Measurements from ENCODE around the gene ERICH6B.

The ERICH6B gene

GRCh38 chr13:45575830-45576180 is 39.7 kb downstream of the ERICH6B start:
- H3K36me3 ChIP-seq (ENCODE audit: control insufficient read depth, insufficient read depth, low read length, severe bottlenecking): no peaks in the 10 kb centered on the region
- no peak overlapping the region for H3K9ac ChIP-seq (ENCODE audit: low read length)
- no peak for DNase-seq (ENCODE audit: low read depth)
- H3K9me3 ChIP-seq (ENCODE audit: control insufficient read depth, low read length): no peaks in the 10 kb centered on the region
- H3K27me3 ChIP-seq (replicated peaks; ENCODE audit: control insufficient read depth, insufficient read depth, low read length): peaks cover 55% of the 10 kb centered on the region
- H3K4me3 ChIP-seq (ENCODE audit: low read length): no peak overlapping the region
- H3K4me1 ChIP-seq (ENCODE audit: control insufficient read depth, insufficient read depth, low read length): peaks cover 5% of the 10 kb centered on the region

GRCh38 chr13:45575146-45575829 is 40.3 kb downstream of the ERICH6B start:
- Histone ChIP-seq H3K27me3 (replicated peaks; ENCODE audit: control insufficient read depth, insufficient read depth, low read length) (peaks cover 55% of the 10 kb centered on the region), H3K4me1 (ENCODE audit: control insufficient read depth, insufficient read depth, low read length) (peaks cover 5% of the 10 kb centered on the region), H3K36me3 (ENCODE audit: control insufficient read depth, insufficient read depth, low read length, severe bottlenecking) (no peaks in the 10 kb centered on the region), H3K9me3 (ENCODE audit: control insufficient read depth, low read length) (no peaks in the 10 kb centered on the region), H3K9ac (ENCODE audit: low read length) (no peak overlapping the region), H3K4me3 (ENCODE audit: low read length) (no peak overlapping the region)
- no peak for DNase-seq (ENCODE audit: low read depth)

DNA sequence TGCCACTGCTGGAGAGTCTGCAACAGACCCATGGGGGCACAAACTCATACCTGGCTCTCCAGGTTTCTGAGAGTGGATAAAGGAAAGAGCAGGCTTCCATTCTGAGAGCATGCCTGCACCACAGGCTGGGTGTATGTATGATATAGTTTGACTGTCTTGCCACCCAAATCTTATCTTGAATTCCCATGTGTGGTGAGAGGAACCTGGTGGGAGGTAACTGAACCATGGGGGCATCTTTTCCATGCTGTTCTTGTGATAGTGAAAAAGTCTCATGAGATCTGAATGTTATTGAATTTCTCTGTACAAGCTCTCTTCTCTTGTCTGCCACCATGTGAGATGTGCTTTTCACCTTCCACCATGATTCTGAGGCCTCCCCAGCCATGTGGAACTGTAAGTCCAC is 50.2 kb downstream of the ERICH6B start:
- no peak overlapping the region for H3K9ac ChIP-seq (ENCODE audit: low read length)
- H3K4me1 ChIP-seq (ENCODE audit: control insufficient read depth, insufficient read depth, low read length): peaks cover 3% of the 10 kb centered on the region
- H3K4me3 ChIP-seq (ENCODE audit: low read length): no peak overlapping the region
- no peak for DNase-seq (ENCODE audit: low read depth)
- peaks cover 32% of the 10 kb centered on the region for H3K27me3 ChIP-seq (replicated peaks; ENCODE audit: control insufficient read depth, insufficient read depth, low read length)
- no peaks in the 10 kb centered on the region for H3K36me3 ChIP-seq (ENCODE audit: control insufficient read depth, insufficient read depth, low read length, severe bottlenecking)
- no peaks in the 10 kb centered on the region for H3K9me3 ChIP-seq (ENCODE audit: control insufficient read depth, low read length)

- peak; percentile 69 for DNase-seq (ENCODE audit: low read depth)
- H3K27me3 ChIP-seq (replicated peaks; ENCODE audit: control insufficient read depth, insufficient read depth, low read length): peaks cover 25% of the 10 kb centered on the region
Observed at GRCh38 chr13:45564133-45564776, 51.3 kb downstream of the ERICH6B start.

GRCh38 chr13:45554604-45555109 is 60.9 kb downstream of the ERICH6B start:
- DNase-seq (ENCODE audit: low read depth): no peak
- no peaks in the 10 kb centered on the region for H3K4me1 ChIP-seq (ENCODE audit: control insufficient read depth, insufficient read depth, low read length)
- no peaks in the 10 kb centered on the region for H3K9me3 ChIP-seq (ENCODE audit: control insufficient read depth, low read length)
- H3K9ac ChIP-seq (ENCODE audit: low read length): no peak overlapping the region
- H3K4me3 ChIP-seq (ENCODE audit: low read length): no peak overlapping the region
- H3K36me3 ChIP-seq (ENCODE audit: control insufficient read depth, insufficient read depth, low read length, severe bottlenecking): no peaks in the 10 kb centered on the region
- H3K27me3 ChIP-seq (replicated peaks; ENCODE audit: control insufficient read depth, insufficient read depth, low read length): peaks cover 38% of the 10 kb centered on the region

More at GRCh38 chr13:45564133-45564776, 51.3 kb downstream of the ERICH6B start:
- Histone ChIP-seq H3K4me3 (ENCODE audit: low read length) (no peak overlapping the region), H3K36me3 (ENCODE audit: control insufficient read depth, insufficient read depth, low read length, severe bottlenecking) (no peaks in the 10 kb centered on the region), H3K9ac (ENCODE audit: low read length) (no peak overlapping the region), H3K9me3 (ENCODE audit: control insufficient read depth, low read length) (no peaks in the 10 kb centered on the region), H3K4me1 (ENCODE audit: control insufficient read depth, insufficient read depth, low read length) (peaks cover 3% of the 10 kb centered on the region)

DNA sequence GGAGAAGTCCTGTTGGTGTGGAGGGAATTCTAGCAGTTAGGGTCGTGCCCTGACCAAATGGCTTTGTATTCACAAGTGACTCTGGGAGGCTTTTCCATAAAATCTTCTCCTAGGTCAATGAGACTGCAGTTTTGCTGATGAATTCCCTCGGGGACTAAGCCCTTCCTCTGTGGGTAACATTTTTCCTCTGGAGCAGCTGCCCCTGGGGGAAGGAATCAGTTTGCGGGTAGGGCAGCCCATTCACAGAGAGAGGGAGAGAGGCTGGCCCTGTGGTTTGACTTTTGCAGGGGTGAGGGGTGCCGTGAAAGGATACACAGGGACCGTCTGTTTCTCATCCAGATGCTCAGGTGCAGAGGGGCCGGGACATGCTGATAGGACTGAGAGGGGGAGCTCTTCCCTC is 67.3 kb downstream of the ERICH6B start:
- no peak overlapping the region for H3K9ac ChIP-seq (ENCODE audit: low read length)
- peaks cover 46% of the 10 kb centered on the region for H3K27me3 ChIP-seq (replicated peaks; ENCODE audit: control insufficient read depth, insufficient read depth, low read length)
- DNase-seq (ENCODE audit: low read depth): no peak
- H3K9me3 ChIP-seq (ENCODE audit: control insufficient read depth, low read length): no peaks in the 10 kb centered on the region
- no peak overlapping the region for H3K4me3 ChIP-seq (ENCODE audit: low read length)
- no peaks in the 10 kb centered on the region for H3K4me1 ChIP-seq (ENCODE audit: control insufficient read depth, insufficient read depth, low read length)
- no peaks in the 10 kb centered on the region for H3K36me3 ChIP-seq (ENCODE audit: control insufficient read depth, insufficient read depth, low read length, severe bottlenecking)

- Histone ChIP-seq H3K9me3 (ENCODE audit: control insufficient read depth, low read length) (no peaks in the 10 kb centered on the region), H3K4me1 (ENCODE audit: control insufficient read depth, insufficient read depth, low read length) (no peaks in the 10 kb centered on the region), H3K36me3 (ENCODE audit: control insufficient read depth, insufficient read depth, low read length, severe bottlenecking) (no peaks in the 10 kb centered on the region), H3K27me3 (replicated peaks; ENCODE audit: control insufficient read depth, insufficient read depth, low read length) (peaks cover 38% of the 10 kb centered on the region), H3K4me3 (ENCODE audit: low read length) (no peak overlapping the region), H3K9ac (ENCODE audit: low read length) (no peak overlapping the region)
- DNase-seq (ENCODE audit: low read depth): no peak
Observed at GRCh38 chr13:45546410-45546765, 69.2 kb downstream of the ERICH6B start.

DNA sequence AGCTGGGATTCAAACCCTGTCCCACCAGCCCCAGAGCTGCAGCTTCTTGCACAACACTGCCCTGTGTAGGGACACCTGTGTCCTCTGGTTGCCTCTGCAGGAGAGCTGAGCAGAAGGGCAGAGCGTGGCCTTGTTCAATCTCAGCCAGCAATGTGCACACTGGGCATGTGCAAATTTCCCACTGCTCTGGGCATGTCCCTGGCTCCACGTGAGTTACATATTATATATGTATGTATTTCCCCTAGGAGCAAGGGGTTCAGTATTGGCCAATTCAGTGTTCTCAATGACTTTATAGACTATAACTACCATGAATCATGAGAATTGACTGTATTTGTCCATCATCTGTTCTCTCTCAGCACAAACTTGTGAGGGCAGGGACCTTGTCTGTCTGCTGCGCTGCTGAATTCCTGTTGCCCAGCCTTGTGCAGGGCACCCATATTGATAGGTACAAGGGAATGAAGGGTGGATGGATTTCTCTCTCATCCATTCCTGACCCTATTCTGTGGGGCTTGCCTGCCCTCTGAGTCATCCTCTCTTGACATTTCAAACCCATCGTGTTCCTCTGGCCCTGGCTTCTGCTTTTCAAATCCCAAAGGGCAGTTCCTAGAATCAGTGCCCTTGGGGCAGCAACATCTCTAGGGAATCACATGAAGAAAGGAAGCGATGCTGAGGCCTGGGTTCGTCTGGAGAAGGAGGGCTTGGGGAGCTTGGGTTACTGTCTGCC is 69.7 kb downstream of the ERICH6B start:
- no peaks in the 10 kb centered on the region for H3K4me1 ChIP-seq (ENCODE audit: control insufficient read depth, insufficient read depth, low read length)

GRCh38 chr13:45544520-45544919 is 71.0 kb downstream of the ERICH6B start:
- no peak for DNase-seq (ENCODE audit: low read depth)
- no peaks in the 10 kb centered on the region for H3K36me3 ChIP-seq (ENCODE audit: control insufficient read depth, insufficient read depth, low read length, severe bottlenecking)
- no peaks in the 10 kb centered on the region for H3K9me3 ChIP-seq (ENCODE audit: control insufficient read depth, low read length)
- peaks cover 25% of the 10 kb centered on the region for H3K27me3 ChIP-seq (replicated peaks; ENCODE audit: control insufficient read depth, insufficient read depth, low read length)
- H3K9ac ChIP-seq (ENCODE audit: low read length): no peak overlapping the region
- H3K4me3 ChIP-seq (ENCODE audit: low read length): no peak overlapping the region
- H3K4me1 ChIP-seq (ENCODE audit: control insufficient read depth, insufficient read depth, low read length): no peaks in the 10 kb centered on the region

More for the DNA sequence above, 69.7 kb downstream of the ERICH6B start:
- Histone ChIP-seq H3K9ac (ENCODE audit: low read length) (no peak overlapping the region), H3K36me3 (ENCODE audit: control insufficient read depth, insufficient read depth, low read length, severe bottlenecking) (no peaks in the 10 kb centered on the region), H3K9me3 (ENCODE audit: control insufficient read depth, low read length) (no peaks in the 10 kb centered on the region), H3K27me3 (replicated peaks; ENCODE audit: control insufficient read depth, insufficient read depth, low read length) (peaks cover 35% of the 10 kb centered on the region), H3K4me3 (ENCODE audit: low read length) (no peak overlapping the region)
- DNase-seq (ENCODE audit: low read depth): no peak

DNA sequence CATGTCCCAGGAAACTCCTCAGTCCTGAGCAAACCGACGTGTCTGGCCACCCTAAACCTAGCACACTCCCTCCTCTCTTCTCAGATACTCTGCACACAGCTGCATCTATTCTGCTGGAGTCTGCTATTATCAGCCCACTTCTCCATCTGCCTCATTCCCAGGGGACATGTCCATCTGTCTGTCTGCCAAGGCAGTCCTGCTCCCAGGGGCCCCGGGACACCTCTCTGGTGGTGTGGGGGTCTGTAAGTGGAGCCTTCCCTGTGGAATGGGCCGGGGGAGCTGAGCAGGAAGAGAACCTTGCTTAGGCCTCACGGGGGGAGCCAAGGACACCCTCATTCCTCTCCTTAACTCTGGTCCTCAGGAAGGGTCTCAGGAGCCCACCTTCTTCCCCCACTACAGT is 72.7 kb downstream of the ERICH6B start:
- H3K9me3 ChIP-seq (ENCODE audit: control insufficient read depth, low read length): no peaks in the 10 kb centered on the region
- H3K4me3 ChIP-seq (ENCODE audit: low read length): no peak overlapping the region
- peaks cover 10% of the 10 kb centered on the region for H3K27me3 ChIP-seq (replicated peaks; ENCODE audit: control insufficient read depth, insufficient read depth, low read length)
- H3K4me1 ChIP-seq (ENCODE audit: control insufficient read depth, insufficient read depth, low read length): no peaks in the 10 kb centered on the region
- H3K9ac ChIP-seq (ENCODE audit: low read length): no peak overlapping the region
- no peaks in the 10 kb centered on the region for H3K36me3 ChIP-seq (ENCODE audit: control insufficient read depth, insufficient read depth, low read length, severe bottlenecking)
- no peak for DNase-seq (ENCODE audit: low read depth)

DNA sequence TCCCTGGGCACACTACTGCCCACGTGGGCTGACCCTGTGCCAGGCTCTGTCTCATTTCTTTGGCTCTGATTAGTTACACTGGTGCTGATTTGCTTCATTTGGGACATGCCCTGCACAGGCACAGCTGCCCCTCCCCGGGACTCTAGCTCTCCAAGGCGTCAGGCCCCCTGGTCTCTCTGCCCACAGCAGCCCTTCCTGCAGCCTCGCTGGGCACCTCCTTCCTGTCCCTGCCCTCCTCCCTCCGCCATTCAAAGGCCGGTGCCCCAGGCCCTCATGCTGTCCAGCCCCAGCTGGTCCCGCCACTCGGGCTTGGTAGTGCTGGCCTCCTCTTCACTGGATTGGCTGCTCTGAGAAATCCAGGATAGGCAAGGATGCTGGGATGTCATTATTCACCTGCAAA is 73.1 kb downstream of the ERICH6B start:
- peaks cover 2% of the 10 kb centered on the region for H3K36me3 ChIP-seq (ENCODE audit: control insufficient read depth, insufficient read depth, low read length, severe bottlenecking)
- no peak overlapping the region for H3K4me3 ChIP-seq (ENCODE audit: low read length)
- peaks cover 5% of the 10 kb centered on the region for H3K27me3 ChIP-seq (replicated peaks; ENCODE audit: control insufficient read depth, insufficient read depth, low read length)
- no peak overlapping the region for H3K9ac ChIP-seq (ENCODE audit: low read length)
- no peaks in the 10 kb centered on the region for H3K9me3 ChIP-seq (ENCODE audit: control insufficient read depth, low read length)
- DNase-seq (ENCODE audit: low read depth): no peak
- H3K4me1 ChIP-seq (ENCODE audit: control insufficient read depth, insufficient read depth, low read length): no peaks in the 10 kb centered on the region

Data from adipocyte (in vitro differentiated cells).